Right renal cortex interstitium (tissue), 3 donors: ENCODE measurements around the gene HOXC11. TPM values are rescaled to one million over a fixed set of nuclear protein-coding genes. Genes with fewer than 3 reads are reported as not detected.

Experiments used
- DNase-seq, 3 donors: peaks; one replicate each; pipeline ENCODE4 v3.0.0-alpha.2; 2013; ENCODE audit warnings: low read depth in 3 of 3, low spot score in 2 of 3
- polyA plus RNA-seq, 3 donors: library from polyadenylated mRNA; unstranded; fragments of 120-200 nt; gene quantifications; one replicate each; pipeline ENCODE4 v1.2.1, GENCODE V29; 2013; ENCODE audit not compliant: insufficient read length in 3 of 3

Gene HOXC11
- polyA plus RNA-seq, 3 donors = 1.4 to 2.8 (median 1.5) TPM

DNA sequence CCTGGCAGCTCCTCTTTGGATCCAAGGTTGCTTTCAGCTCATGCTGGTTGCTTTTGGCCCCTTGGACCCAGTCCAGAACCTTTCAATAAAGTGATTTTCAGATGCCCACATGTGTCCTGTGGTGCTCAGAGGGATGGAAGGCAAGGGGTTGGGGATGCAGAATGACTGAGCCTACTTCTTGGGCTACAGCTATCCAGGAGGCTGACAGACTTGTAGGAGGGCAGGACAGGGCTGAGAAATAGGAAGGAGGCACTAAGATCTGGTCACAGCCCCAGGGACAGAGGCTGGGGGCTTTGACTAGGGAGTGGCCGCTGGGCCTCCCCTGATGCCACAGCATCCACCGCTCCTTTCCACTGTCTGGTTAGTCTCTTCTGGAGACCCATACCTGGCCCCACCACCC is 1.2 kb upstream of the HOXC11 start:
- no peak for DNase-seq

DNA sequence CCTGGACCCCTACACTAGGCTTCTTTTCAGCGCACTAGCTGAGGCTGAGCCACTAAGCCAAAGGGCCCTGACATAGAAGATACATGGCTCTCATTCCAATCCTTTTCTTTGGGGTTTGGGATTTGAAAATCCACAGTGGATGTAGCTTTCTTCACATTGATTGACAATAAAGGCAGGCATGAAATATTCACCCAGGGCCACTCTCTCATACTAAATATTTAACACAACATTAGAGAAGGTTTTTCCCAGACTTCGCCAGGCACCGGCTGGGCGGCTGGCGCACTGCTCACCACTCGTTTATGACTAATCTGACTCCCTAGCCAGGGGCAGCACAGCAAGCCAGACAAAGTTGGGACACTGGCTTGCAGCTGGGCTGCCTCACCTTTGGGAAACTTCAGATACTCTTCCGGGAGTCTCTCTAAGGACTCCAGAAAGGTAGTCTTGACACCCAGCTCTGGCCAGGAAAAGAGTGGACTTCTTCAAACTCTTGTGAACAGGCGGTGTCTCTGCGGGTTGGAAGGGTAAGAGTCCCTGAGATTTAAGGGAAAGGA is 699 bp upstream of the HOXC11 start:
- DNase-seq = no peak

DNA sequence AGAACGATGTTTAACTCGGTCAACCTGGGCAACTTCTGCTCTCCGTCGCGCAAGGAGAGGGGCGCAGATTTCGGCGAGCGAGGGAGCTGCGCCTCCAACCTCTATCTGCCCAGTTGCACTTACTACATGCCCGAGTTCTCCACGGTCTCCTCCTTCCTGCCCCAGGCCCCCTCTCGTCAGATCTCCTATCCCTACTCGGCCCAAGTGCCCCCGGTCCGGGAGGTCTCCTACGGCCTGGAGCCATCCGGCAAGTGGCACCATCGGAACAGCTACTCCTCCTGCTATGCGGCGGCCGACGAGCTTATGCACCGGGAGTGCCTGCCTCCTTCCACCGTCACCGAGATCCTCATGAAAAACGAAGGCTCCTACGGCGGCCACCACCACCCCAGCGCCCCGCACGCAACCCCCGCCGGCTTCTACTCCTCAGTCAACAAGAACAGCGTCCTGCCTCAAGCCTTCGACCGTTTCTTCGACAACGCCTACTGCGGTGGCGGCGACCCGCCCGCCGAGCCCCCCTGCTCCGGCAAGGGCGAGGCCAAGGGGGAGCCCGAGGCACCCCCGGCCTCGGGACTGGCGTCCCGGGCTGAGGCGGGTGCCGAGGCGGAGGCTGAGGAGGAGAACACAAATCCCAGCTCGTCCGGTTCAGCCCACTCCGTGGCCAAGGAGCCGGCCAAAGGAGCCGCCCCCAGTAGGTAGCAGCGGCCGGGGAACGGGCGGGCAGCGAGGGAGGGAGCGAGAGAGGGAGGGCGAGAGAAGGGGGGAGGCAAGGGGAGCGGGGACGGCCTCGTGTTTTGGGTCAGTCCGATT is 513 bp downstream of the HOXC11 start:
- no peak for DNase-seq

DNA sequence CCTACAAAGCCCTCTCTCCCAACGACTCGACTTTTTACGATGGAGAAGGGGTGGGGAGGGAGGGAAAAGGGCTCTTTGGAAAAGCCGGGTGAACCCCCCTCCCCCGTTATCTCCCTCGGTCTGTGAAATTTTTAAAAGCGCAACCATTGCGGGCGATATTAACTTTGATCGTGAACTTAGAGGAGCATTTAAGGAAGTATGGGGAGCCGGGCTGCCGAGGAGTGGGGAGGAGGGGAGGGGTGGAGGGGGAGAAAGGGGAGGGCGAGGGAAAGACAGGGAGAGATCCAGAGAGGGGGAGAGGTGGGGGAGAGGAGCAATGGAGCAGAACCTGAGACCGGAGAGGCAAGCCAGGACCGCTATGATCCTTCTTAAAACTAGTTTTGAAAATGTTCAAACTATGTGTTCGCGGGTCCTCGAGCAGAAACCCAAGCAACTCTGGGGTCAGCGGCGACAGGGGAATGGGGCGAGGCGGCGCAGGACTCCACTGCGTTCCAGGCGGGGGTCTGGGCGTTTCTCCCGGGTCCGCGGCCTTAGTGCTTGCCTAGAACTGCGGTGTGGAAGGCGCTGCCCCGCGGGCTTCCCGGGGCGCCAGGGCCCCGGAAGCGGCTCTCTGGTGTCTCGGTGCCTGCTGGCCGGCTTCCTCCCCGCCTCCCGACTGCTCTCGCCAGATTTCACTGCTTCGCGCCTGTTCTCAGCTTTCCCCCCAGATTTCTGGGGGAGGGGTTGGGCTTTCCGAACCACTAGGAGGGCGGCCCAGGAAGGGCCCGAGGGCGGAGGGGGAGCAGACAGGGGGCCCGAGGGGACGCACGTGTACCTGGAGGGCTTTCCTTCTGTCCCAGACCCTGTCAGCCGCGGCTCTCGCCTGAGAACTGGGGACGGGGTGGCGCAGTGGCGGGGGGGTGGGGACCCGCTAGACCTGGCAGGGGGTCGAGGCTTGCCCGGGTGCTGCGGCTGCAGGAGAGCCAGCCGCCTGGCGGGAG is 1.4 kb downstream of the HOXC11 start, which contains the start of gene HOTAIR:
HOTAIR (minus strand) TSS at position 871 of the 980 bp plus-strand sequence.
- no peak for DNase-seq

DNA sequence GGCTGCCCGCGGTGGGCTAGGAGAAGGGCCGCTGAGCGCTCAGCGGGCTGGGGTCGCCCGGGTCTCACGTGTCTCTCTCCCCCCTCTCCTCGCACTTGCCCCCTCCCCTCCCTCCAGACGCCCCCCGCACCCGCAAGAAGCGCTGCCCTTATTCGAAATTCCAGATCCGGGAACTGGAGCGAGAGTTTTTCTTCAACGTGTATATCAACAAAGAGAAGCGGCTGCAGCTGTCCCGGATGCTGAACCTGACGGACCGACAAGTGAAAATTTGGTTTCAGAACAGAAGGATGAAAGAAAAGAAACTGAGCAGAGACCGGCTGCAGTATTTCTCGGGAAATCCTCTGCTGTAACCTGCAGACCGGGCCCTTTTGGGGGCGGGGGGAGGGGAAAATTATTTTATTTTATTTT is 2.1 kb downstream of the HOXC11 start:
- DNase-seq = no peak

DNA sequence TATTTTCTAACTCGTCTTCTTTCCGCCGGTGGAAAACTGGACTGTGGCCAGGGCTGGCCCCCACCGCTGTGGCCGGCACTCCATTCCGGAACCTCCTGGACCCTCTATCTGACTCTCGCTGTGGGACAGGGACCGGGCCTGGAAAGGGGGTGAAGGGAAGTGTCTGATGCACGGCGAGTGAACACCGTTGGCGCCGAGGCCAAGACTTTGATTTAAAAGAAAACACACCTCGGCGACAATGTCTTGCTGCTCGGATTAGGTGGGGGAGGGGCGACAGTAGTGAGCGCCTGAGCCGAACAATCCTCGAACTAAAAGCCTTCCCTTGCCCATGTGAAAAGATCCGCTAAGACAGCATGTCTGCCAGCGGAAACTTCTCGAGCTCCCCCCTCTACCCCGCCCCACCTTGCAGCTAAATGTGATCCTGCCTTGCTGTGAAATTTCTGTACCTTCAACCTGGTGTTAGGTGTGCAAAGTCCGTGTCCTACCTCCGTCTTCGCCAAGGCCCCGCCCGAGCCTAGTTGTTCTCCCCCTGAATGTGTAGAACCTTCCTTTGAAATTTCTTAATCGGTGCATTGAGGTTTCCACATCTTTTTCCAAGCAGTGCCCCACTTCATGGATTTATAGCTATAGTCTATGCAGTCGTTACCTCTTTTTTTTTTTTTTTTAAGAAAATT is 2.7 kb downstream of the HOXC11 start:
- no peak for DNase-seq

DNA sequence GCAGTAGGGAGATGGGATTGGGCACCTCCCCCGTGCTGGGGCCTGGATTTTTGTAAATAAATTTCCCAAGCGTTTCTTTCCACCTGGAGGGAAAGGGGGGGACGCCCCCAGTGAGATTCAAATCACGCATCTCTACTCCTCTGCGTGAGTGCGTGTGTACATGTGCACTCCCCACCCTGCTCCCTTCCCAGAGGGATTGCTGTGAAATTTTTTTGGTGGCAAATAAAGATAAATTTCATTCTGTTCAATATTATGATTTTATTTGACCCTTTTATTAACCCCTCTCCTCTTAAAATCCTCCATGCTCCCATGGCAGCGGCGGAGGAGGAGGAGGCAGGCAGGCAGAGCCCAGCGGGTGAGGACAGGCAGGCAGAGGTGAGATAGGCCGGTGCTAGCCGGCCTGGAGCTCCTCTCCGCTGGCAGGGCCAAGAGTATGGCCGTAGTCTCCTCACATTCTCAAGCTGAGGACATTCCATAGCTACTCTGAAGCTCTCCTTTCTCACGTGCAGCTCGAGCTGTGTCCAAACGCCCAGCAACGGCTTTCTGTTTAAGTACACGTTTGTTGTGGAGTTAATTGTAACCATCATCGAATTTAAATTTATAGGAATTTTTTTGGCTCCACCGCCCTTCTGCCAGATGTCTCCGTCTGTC is 3.4 kb downstream of the HOXC11 start:
- no peak for DNase-seq

DNA sequence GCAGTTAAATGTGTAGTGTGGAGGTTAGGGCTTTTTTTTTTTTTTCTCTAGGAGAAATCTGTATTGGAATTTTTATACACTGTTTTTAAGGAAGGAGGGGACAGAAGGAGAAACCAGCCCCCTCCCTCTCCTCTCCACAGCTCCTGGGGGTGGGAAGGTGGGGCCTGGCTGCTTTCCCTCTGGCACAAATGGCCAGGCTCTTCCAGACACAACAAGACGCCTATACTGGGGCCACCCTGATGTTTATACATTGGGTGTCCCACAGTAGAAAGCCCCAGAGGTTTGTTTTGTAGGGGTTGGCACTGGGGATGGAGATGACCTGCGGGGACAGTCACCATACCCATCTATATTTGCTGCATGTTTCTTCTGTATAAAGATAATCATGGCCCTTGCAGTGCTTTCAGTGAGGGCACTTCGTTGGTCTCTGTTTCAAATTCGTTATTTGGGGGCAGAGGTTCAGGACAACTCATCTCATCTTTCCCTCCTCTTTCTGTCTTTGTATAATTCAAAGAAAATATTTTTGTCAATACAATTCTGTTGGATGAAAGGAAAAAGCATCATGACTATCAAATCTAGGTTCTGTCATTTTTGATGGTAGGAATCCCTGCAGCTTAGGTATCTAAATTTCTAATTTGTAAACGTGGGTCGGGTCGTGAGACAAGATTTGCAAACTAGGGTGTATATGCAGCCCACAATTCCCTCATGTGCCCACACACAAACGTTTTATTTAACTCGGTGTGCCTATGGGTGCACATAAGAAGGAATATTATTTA is 4.1 kb downstream of the HOXC11 start:
- DNase-seq = no peak

DNA sequence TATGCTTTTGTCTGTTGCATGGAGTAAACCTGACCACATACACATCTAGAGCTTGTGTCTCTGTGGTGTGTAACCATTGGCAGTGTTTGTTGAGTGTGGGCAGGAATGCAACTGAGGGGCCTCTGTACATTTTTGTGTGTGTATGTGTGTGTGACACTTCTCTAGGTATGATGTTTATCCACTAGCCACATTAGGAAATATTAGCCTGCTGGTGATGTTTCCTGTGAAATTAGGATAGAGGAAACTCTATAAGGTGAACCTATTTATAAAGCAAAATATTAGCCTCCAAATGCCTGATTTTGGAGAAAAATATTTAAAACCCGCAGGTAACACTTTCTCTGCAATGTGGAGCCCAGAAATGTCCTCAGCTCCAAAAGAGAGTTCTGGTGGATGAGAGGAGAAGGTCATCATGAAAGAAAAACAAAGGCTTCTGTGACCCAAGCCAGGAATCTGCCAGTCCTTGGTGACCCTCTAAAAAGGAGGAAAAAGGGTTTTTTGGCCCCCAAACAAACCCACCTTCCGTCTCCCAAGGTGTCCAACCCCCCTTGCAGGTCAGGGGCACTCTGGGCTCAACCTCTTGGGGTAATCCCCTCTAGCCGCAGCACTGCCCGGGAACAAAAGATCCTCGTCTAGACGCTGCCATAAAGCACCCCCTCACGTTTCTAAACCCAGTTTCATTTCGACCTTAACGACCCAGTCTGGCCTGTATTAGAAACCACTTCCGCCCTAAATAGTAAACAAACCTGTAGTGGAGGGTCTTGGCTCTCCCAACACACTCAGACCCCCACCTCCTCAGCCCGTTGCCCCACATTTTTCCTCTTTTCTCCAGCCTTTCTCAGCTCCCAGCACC is 4.9 kb downstream of the HOXC11 start:
- DNase-seq = no peak

DNA sequence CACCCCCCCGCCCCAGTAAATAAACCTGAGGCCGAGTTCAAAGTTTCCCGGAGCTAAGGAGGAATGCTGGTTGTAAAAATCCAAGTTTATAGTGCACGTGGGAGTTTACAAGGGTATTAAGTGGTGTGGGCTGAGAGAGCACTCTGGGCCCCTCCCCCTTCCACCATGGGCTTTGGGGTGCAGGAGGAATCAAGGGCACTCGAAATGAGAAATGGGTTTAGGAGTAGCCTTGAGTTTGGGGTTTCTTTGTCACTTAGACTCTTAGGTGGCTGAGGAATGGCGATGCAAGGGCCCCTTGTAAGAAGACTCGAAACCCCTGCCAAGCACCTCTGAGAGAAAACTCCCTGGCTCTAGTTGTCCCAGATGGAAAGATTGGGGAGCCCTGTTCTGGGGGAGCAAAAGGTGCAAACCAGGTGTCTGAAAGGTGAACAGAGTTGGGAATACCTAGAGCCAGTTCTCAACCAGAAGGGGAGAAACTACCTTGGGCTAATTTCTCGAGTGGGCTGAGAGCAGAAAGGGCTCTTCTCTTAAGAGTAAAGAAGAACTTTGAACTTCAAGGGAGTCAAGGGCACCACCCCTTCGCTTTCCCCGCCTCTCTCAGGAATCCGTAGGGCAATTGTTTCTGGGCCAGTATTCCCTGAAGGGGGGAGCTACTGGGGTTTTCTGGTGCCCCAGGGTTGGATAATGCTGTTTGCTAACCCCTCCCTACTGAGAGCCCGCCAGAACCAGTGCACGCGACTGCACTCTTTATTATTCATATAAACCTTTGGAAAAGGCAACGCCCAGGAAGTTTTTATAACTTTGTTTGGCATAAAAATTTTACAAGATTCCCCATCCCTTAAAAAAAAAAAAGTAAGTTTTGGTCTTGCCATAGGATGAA is 5.8 kb downstream of the HOXC11 start:
- no peak for DNase-seq

DNA sequence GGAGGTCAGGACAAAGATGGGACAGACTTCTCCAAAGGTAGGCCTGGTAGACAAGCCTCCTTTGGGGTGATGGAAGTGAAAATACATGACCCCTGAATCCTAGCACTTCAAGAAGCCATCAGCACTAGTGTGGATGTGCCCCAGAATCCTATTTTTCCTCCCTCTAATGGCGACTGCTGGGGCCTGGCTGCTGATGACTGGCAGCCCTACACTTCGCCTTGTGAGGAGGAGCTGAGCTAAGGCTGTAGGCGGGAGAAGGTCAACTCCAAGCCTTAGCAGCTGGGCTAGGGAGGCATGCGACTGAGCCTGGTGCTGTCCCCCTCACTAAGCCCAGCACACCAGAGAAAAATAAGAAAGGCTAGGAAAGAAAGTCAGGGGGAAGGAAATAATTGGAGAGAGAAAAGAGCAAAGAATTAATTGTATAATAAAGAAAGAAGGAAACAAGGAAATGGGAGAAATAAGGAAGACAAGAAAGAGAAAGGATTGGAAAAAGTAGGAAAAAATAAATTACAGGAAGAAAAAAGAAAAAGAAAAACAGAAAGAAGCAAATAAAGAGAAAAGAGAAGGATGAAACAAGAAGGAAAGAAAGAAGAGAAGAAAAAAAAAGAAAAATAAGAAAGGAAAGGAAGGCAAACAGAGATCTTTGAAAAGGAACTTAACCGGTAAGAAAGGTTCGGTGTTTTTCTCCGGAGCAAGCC is 7.3 kb downstream of the HOXC11 start:
- no peak for DNase-seq

DNA sequence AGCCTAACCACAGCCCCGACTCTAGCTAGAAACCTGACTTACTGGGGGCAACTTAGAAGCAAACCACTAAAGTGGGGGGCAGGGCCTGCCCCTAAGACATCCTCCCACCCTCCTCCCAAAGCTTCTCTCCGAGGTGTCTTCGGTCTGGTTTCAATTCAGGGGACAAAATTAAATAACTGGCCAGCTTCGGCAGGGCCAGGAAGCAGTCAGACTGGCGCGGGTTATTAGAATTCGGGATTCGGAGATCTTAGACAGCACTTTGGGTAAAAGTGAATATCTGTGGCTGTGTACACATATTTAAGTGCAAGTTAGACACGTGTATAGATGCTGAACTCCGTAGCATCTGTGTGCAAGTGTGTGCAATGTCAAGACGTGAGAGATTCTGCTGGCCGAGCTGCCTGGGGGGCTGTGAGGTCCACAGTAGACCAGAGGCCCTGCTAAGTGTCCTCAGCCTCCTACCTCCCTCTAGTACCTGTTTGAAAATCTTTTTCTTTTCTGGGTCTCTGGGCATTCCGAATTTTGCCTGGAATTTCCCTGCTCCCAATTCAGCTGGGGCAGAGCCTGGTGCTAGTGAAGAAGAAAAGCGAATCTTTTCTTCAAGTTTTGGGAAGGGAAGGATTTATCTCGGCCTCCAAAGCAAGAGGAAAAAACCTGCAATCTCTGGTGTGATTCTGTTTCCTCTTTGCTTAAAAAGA is 8.0 kb downstream of the HOXC11 start:
- no peak for DNase-seq

DNA sequence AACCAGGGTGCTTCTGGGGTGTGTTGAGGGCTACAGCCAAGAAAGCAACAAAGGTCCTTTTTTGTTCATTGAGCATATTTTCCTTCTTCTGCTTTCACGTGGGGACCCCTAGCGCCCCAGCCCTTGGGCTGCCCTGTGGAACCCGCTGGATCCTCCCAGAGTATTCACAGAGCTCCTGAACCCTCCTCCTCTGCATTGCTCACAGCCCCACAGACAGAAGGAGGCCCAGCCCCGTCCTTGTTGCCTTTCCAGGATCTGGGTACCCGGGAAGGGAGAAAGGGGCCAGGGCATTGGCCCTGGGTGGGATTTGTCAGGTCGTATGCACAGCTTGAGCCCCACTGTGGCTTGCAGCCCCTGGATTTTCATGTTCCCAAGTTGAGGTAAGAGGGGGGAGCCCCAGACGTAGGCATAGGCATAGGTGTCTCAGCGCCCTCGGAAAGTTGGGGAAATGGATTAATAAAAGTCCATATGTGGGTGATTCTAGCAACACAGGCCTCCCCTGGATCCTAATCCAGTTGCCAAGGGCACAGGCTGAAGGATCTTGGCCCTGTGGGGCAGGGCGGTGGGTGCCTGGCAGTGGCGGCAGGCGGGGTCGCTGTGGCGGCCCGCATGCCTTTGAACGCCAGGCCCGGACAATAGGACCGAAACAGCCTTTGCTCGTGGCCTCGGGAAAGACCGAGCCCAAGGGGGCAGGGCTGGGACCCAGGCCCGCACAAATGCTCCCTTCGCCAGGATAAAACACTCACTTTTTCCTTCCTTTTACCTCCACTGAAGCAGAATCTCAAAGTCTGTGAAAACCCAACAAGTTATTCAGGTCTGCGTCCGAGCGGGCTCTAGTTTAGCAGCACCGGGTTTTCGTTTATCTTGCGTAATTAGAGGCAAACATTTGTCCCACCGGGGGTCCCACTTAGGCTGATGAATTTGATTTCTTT is 9.0 kb downstream of the HOXC11 start:
- DNase-seq = no peak

DNA sequence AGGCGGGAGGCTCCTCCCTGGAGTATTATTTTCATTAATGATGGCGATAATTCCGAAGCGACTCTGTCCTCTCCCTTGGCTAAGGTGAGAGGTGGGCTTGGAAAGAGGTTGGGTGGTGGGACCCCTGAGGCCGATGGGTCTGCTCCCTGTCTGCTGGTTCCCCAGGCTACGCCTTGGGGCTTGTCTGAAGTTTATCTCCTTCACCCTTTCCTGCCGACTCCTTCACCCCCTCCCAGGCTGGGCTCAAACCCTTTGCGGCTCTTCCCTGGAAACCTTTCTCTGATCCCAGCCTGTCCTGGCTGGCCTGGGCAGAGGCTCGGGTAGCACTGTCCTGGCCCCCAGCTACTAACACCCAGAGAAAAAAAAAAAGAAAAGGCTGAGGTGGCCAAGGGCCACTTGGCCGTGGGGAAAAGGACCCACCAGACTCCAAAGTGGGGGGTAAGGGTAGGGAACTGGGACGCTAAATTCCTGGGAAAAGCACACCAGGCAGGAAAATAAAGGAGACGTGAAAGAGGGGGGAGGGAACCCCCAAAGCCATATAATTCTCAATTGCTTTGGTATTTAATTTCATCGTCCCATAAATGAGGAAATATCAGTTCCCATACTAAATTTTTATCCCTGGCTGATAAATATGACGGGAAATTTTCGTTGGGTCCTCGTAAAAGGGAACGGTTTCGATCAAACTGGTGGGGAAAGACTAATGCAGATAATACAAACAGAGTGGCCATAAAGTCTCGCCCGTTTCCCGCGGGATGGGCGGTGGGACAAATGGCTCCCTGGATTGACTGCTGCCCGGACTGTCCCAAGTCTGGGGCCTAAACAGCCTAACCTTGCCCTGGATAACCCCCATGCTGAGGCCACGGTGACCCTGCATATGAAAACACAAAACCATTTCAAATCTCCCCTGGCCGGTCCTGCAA is 10.0 kb downstream of the HOXC11 start:
- DNase-seq = no peak
